PFSK-1 (cell line): ENCODE measurements around the gene C1QTNF5. TPM values are rescaled to one million over a fixed set of nuclear protein-coding genes. Genes with fewer than 3 reads are reported as not detected.

Source experiments
- FOXP2 ChIP-seq: optimal IDR thresholded peaks from 2 replicates; pipeline ENCODE3; 2011; ENCODE audit warnings: borderline replicate concordance, control low read depth, inconsistent platforms; ENCODE audit not compliant: insufficient read depth; ENCODE audit errors: extremely low read length, extremely low read depth
- POLR2AphosphoS5 ChIP-seq: IDR thresholded peaks from 2 replicates; pipeline ENCODE4 v1.6.1; 2012; ENCODE audit warnings: low read depth, mild to moderate bottlenecking, control low read depth, low read length, moderate library complexity
- SIN3A ChIP-seq: IDR thresholded peaks from 2 replicates; pipeline ENCODE4 v1.6.1; 2012; ENCODE audit warnings: mild to moderate bottlenecking, low read length, moderate library complexity, borderline replicate concordance; ENCODE audit not compliant: insufficient read depth
- TAF1 ChIP-seq: IDR thresholded peaks from 2 replicates; pipeline ENCODE4 v1.6.1; 2012; ENCODE audit warnings: low read length, control low read depth, borderline replicate concordance; ENCODE audit not compliant: insufficient read depth
- polyA plus RNA-seq: library from polyadenylated mRNA; unstranded; fragments of >200 nt; gene quantifications from one replicate; pipeline ENCODE4 v1.2.1, GENCODE V29; 2012; ENCODE audit warnings: low read depth, missing spikeins; ENCODE audit not compliant: insufficient read length
- TF ChIP-seq, protein P1 (sequence below), 2 experiments: IDR thresholded peaks; 2 replicates each; pipeline versions ENCODE4 v1.6.1 to v1.8.0; 2011 to 2012; ENCODE audit warnings: low read depth in 2 of 2, low read length in 2 of 2, control low read depth in 1 of 2, inconsistent platforms in 1 of 2, mild to moderate bottlenecking in 1 of 2, moderate library complexity in 1 of 2; ENCODE audit not compliant: insufficient read depth in 1 of 2

The C1QTNF5 gene
- 15.3 TPM for polyA plus RNA-seq

- TF ChIP-seq FOXP2 (no peak), POLR2AphosphoS5 (no peak), TAF1 (no peak), SIN3A (no peak)
- TF ChIP-seq, protein P1, sequence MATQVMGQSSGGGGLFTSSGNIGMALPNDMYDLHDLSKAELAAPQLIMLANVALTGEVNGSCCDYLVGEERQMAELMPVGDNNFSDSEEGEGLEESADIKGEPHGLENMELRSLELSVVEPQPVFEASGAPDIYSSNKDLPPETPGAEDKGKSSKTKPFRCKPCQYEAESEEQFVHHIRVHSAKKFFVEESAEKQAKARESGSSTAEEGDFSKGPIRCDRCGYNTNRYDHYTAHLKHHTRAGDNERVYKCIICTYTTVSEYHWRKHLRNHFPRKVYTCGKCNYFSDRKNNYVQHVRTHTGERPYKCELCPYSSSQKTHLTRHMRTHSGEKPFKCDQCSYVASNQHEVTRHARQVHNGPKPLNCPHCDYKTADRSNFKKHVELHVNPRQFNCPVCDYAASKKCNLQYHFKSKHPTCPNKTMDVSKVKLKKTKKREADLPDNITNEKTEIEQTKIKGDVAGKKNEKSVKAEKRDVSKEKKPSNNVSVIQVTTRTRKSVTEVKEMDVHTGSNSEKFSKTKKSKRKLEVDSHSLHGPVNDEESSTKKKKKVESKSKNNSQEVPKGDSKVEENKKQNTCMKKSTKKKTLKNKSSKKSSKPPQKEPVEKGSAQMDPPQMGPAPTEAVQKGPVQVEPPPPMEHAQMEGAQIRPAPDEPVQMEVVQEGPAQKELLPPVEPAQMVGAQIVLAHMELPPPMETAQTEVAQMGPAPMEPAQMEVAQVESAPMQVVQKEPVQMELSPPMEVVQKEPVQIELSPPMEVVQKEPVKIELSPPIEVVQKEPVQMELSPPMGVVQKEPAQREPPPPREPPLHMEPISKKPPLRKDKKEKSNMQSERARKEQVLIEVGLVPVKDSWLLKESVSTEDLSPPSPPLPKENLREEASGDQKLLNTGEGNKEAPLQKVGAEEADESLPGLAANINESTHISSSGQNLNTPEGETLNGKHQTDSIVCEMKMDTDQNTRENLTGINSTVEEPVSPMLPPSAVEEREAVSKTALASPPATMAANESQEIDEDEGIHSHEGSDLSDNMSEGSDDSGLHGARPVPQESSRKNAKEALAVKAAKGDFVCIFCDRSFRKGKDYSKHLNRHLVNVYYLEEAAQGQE (IDR thresholded peaks at IDR 0.05; ENCODE audit: insufficient read depth in 1 of 2, low read depth in 2 of 2, low read length in 2 of 2): no peak
Measured at GRCh38 chr11:119340335-119341221, at the start of gene C1QTNF5. C1QTNF5 (minus strand) TSS chr11:119340883; CDS start chr11:119340397, 486 bp downstream.

GRCh38 chr11:119389611-119390254 lies 49.0 kb upstream of the C1QTNF5 start:
- no peak for TF ChIP-seq POLR2AphosphoS5
- TF ChIP-seq SIN3A: no peak
- no peak for TF ChIP-seq FOXP2
- TF ChIP-seq TAF1: no peak
- TF ChIP-seq, protein P1 (IDR thresholded peaks at IDR 0.05; ENCODE audit: insufficient read depth in 1 of 2, low read depth in 2 of 2, low read length in 2 of 2): no peak

DNA sequence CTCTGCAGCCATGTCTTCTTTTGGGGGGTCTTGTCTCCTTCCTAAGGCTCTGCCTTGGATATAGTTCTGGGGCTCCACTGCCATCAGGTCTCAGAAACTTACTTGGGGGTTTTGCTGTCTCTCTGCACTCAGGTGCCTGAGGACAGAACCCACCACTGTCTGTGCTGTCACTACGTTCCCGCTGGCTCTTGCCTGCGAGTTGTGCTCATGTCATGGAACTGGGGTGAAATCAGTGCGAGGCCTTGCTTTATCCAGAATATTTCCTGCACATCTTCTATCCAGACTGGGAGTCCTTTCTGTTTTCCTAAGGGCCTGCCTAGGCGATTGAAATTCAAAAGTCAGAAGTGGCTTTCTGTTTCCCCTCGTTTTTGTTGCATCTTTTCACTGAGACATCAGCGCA lies 47.4 kb upstream of the C1QTNF5 start:
- TF ChIP-seq, protein P1 (IDR thresholded peaks at IDR 0.05; ENCODE audit: insufficient read depth in 1 of 2, low read depth in 2 of 2, low read length in 2 of 2): no peak
- no peak for TF ChIP-seq SIN3A
- no peak for TF ChIP-seq TAF1
- TF ChIP-seq POLR2AphosphoS5: no peak

GRCh38 chr11:119384332-119384731 lies 43.6 kb upstream of the C1QTNF5 start:
- TF ChIP-seq, protein P1 (IDR thresholded peaks at IDR 0.05; ENCODE audit: insufficient read depth in 1 of 2, low read depth in 2 of 2, low read length in 2 of 2): no peak
- TF ChIP-seq FOXP2 (no peak), TAF1 (no peak), SIN3A (no peak)
